SU-DHL-6 (cell line): ENCODE results near the gene RARRES1.

ENCODE experiments used
- H2AFZ ChIP-seq: fragments of 200-600 bp; sonication (generic); 2 replicates; pipeline ENCODE4 v1.6.1; 2014; ENCODE audit warnings: low read depth, mild to moderate bottlenecking, moderate library complexity, mixed read lengths, antibody characterized with exemption, low read length; ENCODE audit not compliant: severe bottlenecking
- H3F3A ChIP-seq: fragments of 200-600 bp; shearing (Covaris generic); 2 replicates; pipeline ENCODE4 v1.6.0; 2016; ENCODE audit warnings: antibody characterized with exemption, mild to moderate bottlenecking; ENCODE audit not compliant: insufficient read depth
- H3K27ac ChIP-seq: fragments of 200-600 bp; sonication (generic); 2 replicates; pipeline ENCODE4 v1.5.1; 2016; ENCODE audit warnings: low read depth, mild to moderate bottlenecking, low read length, moderate library complexity, mixed read lengths
- H3K27me3 ChIP-seq: fragments of 200-600 bp; sonication (generic), shearing (Covaris generic); 2 replicates; pipeline ENCODE4 v1.6.0; 2014; ENCODE audit warnings: mild to moderate bottlenecking, low read length
- H3K36me3 ChIP-seq: fragments of 200-600 bp; sonication (generic); 2 replicates; pipeline ENCODE4 v1.6.1; 2014; ENCODE audit warnings: mild to moderate bottlenecking, low read length, mixed read lengths
- H3K4me2 ChIP-seq: fragments of 300-600, 200-600 bp; shearing (Covaris generic), sonication (generic); 2 replicates; pipeline ENCODE4 v1.6.0; 2014; ENCODE audit warnings: low read length, low read depth, mild to moderate bottlenecking; ENCODE audit not compliant: poor library complexity, severe bottlenecking
- H3K4me3 ChIP-seq: fragments of 200-600 bp; sonication (generic); 2 replicates; pipeline ENCODE4 v1.5.1; 2014; ENCODE audit warnings: antibody characterized with exemption, low read length, mild to moderate bottlenecking, mixed read lengths; ENCODE audit not compliant: insufficient read depth, poor library complexity, severe bottlenecking
- H3K79me2 ChIP-seq: fragments of 200-600 bp; sonication (generic); 2 replicates; pipeline ENCODE4 v1.6.1; 2014; ENCODE audit warnings: mild to moderate bottlenecking, low read length, moderate library complexity; ENCODE audit not compliant: insufficient read depth
- H3K9ac ChIP-seq: fragments of 200-600 bp; sonication (generic); 2 replicates; pipeline ENCODE4 v1.7.0; 2014; ENCODE audit warnings: mild to moderate bottlenecking, low read length
- H3K9me2 ChIP-seq: fragments of 200-600 bp; sonication (generic); replicated peaks from 2 replicates; pipeline ENCODE4 v1.6.1; 2014; ENCODE audit warnings: low read length; ENCODE audit not compliant: insufficient read depth
- H3K9me3 ChIP-seq: fragments of 200-600 bp; sonication (generic); 2 replicates; pipeline ENCODE4 v1.6.1; 2014; ENCODE audit warnings: low read length, mixed read lengths; ENCODE audit not compliant: insufficient read depth
- H4K20me1 ChIP-seq: fragments of 200-600 bp; sonication (generic); 2 replicates; pipeline ENCODE4 v1.6.1; 2014; ENCODE audit warnings: low read depth, mild to moderate bottlenecking, antibody characterized with exemption, low read length, moderate library complexity, mixed read lengths
- CTCF ChIP-seq: fragments of 200-600 bp; sonication (generic); IDR thresholded peaks from one replicate; pipeline ENCODE4 v1.5.1; 2017; ENCODE audit warnings: antibody characterized with exemption, mild to moderate bottlenecking, low read length, moderate library complexity; ENCODE audit not compliant: insufficient read depth, poor library complexity, severe bottlenecking
- EZH2phosphoT487 ChIP-seq: fragments of 200-600 bp; sonication (generic), shearing (Covaris generic); conservative IDR thresholded peaks from 2 replicates; pipeline ENCODE4 v1.6.1; 2018; ENCODE audit warnings: mild to moderate bottlenecking, antibody characterized with exemption, low read length, moderate library complexity, mixed read lengths

RARRES1 gene

GRCh38 chr3:158769952-158770740, 37.9 kb upstream of the RARRES1 start:
- no peaks in the 10 kb centered on the region for H3K27me3 ChIP-seq
- H3K9me2 ChIP-seq: no peaks in the 10 kb centered on the region
- H3K4me2 ChIP-seq: no peak overlapping the region
- H3K36me3 ChIP-seq: no peaks in the 10 kb centered on the region
- H3K4me3 ChIP-seq: no peak overlapping the region
- no peak overlapping the region for H2AFZ ChIP-seq
- TF ChIP-seq EZH2phosphoT487: no peak
- no peak for TF ChIP-seq CTCF
- H3K9me3 ChIP-seq: no peaks in the 10 kb centered on the region
- H3K79me2 ChIP-seq: no peaks in the 10 kb centered on the region
- no peaks in the 10 kb centered on the region for H4K20me1 ChIP-seq
- H3F3A ChIP-seq: no peaks in the 10 kb centered on the region
- H3K9ac ChIP-seq: no peak overlapping the region
- H3K27ac ChIP-seq: no peak overlapping the region

GRCh38 chr3:158769549-158769948, 37.3 kb upstream of the RARRES1 start:
- Histone ChIP-seq H2AFZ (no peak overlapping the region), H3K4me3 (no peak overlapping the region), H3K4me2 (no peak overlapping the region), H3K27ac (no peak overlapping the region), H3K9ac (no peak overlapping the region), H4K20me1 (no peaks in the 10 kb centered on the region), H3F3A (no peaks in the 10 kb centered on the region), H3K9me2 (no peaks in the 10 kb centered on the region), H3K79me2 (no peaks in the 10 kb centered on the region), H3K36me3 (no peaks in the 10 kb centered on the region), H3K27me3 (no peaks in the 10 kb centered on the region), H3K9me3 (no peaks in the 10 kb centered on the region)
- no peak for TF ChIP-seq CTCF
- TF ChIP-seq EZH2phosphoT487: no peak

GRCh38 chr3:158768881-158769543, 36.8 kb upstream of the RARRES1 start:
- no peak overlapping the region for H3K27ac ChIP-seq
- TF ChIP-seq EZH2phosphoT487: no peak
- TF ChIP-seq CTCF: no peak
- no peak overlapping the region for H2AFZ ChIP-seq
- no peaks in the 10 kb centered on the region for H3K79me2 ChIP-seq
- no peaks in the 10 kb centered on the region for H3K9me2 ChIP-seq
- H3K36me3 ChIP-seq: no peaks in the 10 kb centered on the region
- no peaks in the 10 kb centered on the region for H3K9me3 ChIP-seq
- H3K4me2 ChIP-seq: no peak overlapping the region
- H3K27me3 ChIP-seq: no peaks in the 10 kb centered on the region
- no peaks in the 10 kb centered on the region for H3F3A ChIP-seq
- no peak overlapping the region for H3K4me3 ChIP-seq
- no peak overlapping the region for H3K9ac ChIP-seq
- no peaks in the 10 kb centered on the region for H4K20me1 ChIP-seq
